ENCODE measurements around the gene PPARG.

The PPARG gene

DNA sequence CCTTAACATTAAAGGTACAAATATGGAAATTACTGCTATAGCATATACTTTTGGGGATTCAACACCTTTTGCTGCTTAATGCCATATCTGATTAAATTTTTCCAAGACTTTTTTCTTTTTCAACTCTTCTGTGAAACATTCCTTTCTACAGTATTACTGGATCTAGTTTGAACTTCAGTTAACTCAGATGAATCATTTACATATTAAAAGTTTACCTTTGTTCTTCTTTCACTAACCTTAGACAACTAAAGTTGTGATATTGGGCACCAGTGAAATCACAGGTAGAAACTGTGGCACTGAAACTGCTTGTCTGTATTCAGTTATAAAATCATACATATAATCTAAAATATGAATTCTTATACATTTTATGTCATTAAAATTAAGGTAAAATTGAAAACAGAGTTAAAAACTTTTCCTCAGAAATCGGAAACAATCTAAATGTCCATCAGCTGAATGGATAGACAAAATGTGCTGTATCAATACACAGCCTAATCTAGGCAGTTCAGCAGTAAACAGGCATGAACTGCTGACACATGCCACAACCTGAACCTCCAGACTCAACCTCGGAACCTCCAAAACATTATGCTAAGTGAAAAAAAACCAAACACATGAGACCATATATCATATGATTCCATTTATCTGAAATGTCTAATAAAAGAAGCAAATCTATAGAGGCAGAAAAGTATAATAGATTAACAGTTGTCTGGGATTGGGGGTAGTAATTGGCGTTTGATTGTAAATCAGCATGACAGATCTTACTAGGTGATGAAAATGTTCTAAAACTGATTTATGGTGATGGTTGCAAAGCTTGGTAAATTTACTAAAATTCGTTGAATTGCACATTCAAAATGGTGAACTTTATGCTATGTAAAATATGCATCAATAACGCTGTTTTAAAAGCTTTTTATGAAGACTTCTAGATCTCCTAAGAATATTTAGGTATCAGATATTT lies 50.0 kb downstream of the PPARG start:
- no peaks in the 10 kb centered on the region for H3K36me3 ChIP-seq (ENCODE audit: control insufficient read depth, insufficient read depth, low read length)
- no peaks in the 10 kb centered on the region for H3K4me1 ChIP-seq (ENCODE audit: control insufficient read depth, insufficient read depth, low read length)
- H3K4me3 ChIP-seq (ENCODE audit: low read depth, low read length), result no peak overlapping the region
- no peaks in the 10 kb centered on the region for H3K27me3 ChIP-seq (ENCODE audit: control insufficient read depth, insufficient read depth, low read length)
- no peaks in the 10 kb centered on the region for H3K9me3 ChIP-seq (ENCODE audit: control insufficient read depth, insufficient read depth, low read length)
- H3K9ac ChIP-seq (ENCODE audit: low read depth, low read length), result no peak overlapping the region

DNA sequence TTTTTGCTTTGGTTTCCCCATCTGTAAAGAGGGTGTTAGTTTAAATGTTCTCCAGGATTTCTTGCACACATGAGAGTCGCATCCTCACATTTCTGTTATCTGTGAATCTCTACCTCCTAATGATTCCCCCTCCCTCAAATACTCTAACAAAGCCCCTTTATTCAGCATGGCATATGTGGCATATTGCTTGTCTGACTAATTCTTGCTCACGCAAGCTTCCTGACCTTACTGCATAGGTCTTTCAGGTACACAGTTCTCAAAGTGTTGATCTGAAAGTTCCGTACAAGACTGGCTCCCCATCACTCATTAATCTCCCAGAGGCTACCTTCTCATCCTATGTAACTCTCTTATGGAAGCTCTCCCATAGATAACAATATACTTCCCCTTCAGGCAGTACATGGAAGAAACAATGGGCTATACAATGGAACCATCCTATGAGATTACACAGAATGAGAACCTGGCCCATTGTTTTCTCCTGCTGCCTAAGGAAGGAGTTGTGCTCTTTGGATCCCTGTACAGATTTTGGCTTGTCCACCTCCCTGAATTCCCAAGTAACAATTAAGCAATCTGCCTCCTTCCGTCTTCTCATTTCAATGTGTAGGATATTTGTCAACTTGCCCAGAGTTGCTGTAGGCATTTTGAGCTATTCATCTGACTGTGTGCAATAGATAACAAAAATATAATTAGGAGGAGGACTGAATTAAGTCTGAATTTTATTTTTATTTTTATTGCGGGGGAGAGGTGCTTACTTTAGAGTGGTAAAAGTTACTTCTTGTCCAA lies 51.0 kb downstream of the PPARG start:
- Histone ChIP-seq H3K4me3 (ENCODE audit: low read depth, low read length) (no peak overlapping the region), H3K36me3 (ENCODE audit: control insufficient read depth, insufficient read depth, low read length) (no peaks in the 10 kb centered on the region), H3K9me3 (ENCODE audit: control insufficient read depth, insufficient read depth, low read length) (no peaks in the 10 kb centered on the region), H3K9ac (ENCODE audit: low read depth, low read length) (no peak overlapping the region), H3K27me3 (ENCODE audit: control insufficient read depth, insufficient read depth, low read length) (no peaks in the 10 kb centered on the region), H3K4me1 (ENCODE audit: control insufficient read depth, insufficient read depth, low read length) (no peaks in the 10 kb centered on the region)

DNA sequence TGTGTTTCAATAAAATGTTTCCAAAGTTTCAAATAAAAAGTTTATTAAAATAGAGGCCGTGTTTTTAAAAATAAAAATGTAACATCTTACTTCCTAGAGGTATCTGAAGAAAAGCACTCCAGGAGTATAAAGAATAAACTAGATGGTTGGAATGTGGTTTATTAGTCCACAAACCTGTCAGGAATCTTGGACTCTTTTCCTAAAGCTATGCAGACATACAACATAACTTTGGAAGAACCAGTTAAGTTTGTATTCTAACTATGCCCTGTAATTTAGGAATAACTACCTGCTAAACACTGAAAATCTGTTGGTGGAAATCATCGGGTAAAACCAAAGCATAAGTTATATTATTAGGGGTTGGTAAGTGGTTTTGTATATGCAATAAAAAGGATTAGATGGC lies 51.6 kb downstream of the PPARG start:
- H3K9ac ChIP-seq (ENCODE audit: low read depth, low read length), result no peak overlapping the region
- no peaks in the 10 kb centered on the region for H3K36me3 ChIP-seq (ENCODE audit: control insufficient read depth, insufficient read depth, low read length)
- no peak overlapping the region for H3K4me3 ChIP-seq (ENCODE audit: low read depth, low read length)
- H3K9me3 ChIP-seq (ENCODE audit: control insufficient read depth, insufficient read depth, low read length), result no peaks in the 10 kb centered on the region
- H3K4me1 ChIP-seq (ENCODE audit: control insufficient read depth, insufficient read depth, low read length), result no peaks in the 10 kb centered on the region
- no peaks in the 10 kb centered on the region for H3K27me3 ChIP-seq (ENCODE audit: control insufficient read depth, insufficient read depth, low read length)

DNA sequence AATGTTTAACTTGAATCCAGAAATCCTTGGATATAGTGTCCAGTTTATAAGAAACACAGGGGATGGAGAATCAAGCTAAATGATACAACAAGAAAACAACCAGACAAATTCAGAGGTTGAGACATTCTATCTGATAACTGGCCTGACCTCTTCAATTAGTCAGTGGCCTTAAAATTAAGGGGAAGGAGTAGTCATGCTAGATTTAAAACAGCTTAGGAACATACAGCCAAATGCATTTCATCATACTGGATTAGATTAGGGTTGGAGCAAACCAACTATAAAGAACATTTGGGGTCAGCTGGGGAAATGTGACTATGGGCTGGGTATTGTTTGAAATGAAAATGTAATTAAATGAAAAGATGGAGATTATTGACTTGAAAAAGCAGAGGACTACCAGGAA lies 53.3 kb downstream of the PPARG start:
- H3K27me3 ChIP-seq (ENCODE audit: control insufficient read depth, insufficient read depth, low read length), result no peaks in the 10 kb centered on the region
- H3K9me3 ChIP-seq (ENCODE audit: control insufficient read depth, insufficient read depth, low read length), result no peaks in the 10 kb centered on the region
- no peak overlapping the region for H3K9ac ChIP-seq (ENCODE audit: low read depth, low read length)
- no peak overlapping the region for H3K4me3 ChIP-seq (ENCODE audit: low read depth, low read length)
- no peaks in the 10 kb centered on the region for H3K4me1 ChIP-seq (ENCODE audit: control insufficient read depth, insufficient read depth, low read length)
- H3K36me3 ChIP-seq (ENCODE audit: control insufficient read depth, insufficient read depth, low read length), result no peaks in the 10 kb centered on the region

DNA sequence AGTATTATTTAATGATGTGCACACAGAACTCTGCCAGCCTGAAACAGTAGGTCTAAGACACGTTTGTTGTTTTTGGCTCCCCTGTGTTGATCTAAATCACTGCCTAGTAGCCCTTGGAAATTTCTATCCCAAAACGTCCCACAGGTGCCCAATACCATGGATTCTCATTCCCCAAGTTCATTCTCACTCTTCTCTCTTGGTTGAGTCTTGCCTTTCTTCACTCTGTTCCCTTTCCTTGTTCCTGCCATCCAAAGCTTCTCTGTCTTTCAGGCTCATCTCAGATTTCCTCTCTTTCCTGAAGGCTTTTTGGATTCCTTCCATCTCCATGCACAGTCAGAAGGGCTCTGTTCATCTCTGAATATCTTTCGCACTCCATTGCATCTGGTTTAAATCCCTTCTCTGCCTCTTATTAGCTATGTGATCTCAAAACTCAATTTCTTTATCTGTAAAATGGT lies 54.2 kb downstream of the PPARG start:
- Histone ChIP-seq H3K4me3 (ENCODE audit: low read depth, low read length) (no peak overlapping the region), H3K4me1 (ENCODE audit: control insufficient read depth, insufficient read depth, low read length) (no peaks in the 10 kb centered on the region), H3K9ac (ENCODE audit: low read depth, low read length) (no peak overlapping the region), H3K27me3 (ENCODE audit: control insufficient read depth, insufficient read depth, low read length) (no peaks in the 10 kb centered on the region), H3K36me3 (ENCODE audit: control insufficient read depth, insufficient read depth, low read length) (no peaks in the 10 kb centered on the region), H3K9me3 (ENCODE audit: control insufficient read depth, insufficient read depth, low read length) (no peaks in the 10 kb centered on the region)

DNA sequence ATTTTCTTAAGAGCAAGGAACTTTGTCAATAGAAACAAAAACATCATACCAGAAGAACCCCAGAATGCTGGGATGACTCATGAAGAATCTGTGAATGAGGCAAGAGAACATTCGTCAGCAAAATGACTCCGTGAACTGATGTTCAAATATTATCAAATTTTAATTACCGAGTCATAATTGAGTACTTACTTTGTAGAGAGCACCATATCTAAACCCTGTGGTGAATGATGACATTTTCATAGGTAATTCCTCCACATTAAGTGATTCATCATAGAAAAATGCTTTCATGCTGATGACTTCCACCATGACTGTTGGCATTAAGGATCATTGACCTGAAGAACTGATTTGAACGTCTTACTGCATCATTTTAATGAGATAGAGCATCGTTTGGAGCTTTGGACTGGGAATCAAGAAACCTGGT lies 56.3 kb downstream of the PPARG start:
- Histone ChIP-seq H3K27me3 (ENCODE audit: control insufficient read depth, insufficient read depth, low read length) (no peaks in the 10 kb centered on the region), H3K4me1 (ENCODE audit: control insufficient read depth, insufficient read depth, low read length) (no peaks in the 10 kb centered on the region), H3K9me3 (ENCODE audit: control insufficient read depth, insufficient read depth, low read length) (no peaks in the 10 kb centered on the region), H3K36me3 (ENCODE audit: control insufficient read depth, insufficient read depth, low read length) (no peaks in the 10 kb centered on the region), H3K4me3 (ENCODE audit: low read depth, low read length) (no peak overlapping the region), H3K9ac (ENCODE audit: low read depth, low read length) (no peak overlapping the region)

DNA sequence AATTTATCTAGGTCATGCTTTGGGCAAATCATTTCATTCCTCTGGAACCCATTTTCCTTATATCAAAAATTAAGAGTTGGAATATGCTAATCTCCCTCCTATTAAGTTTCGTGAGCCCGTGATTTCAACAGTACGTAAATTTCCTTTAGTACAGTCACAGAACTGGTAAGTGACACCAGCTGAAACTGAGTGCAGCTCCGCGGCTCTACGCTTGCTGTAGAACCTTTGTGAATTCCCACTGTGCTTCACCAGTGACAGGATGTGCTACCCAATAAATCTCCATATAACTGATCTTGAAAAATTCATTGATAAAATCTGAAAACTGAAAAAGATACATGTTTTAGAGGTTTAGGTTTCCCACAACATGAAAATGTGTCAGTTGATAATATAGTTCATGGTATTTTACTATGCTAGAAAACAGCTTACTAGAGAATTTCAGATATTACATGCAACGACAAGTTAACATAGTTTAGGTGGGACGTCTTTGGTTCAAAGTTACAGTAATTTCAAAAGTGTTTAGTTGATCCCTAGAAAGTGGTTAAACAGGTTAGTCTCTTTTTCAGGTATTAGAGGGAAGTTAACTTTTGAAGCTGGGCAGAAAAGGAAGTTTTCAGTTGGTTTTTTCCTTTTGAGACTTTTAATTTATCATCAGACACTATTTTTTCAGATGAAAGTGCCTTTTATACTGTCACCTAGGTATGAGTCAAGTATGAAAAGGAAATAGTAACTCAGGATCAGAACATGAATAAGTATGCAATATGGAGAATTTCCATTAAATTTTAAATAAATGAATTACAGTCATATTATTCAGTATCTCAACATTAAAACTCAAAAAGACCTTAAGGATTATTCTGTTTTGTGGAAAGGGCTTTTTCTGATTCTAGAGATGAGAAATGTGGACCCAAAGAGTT lies 57.0 kb downstream of the PPARG start:
- no peaks in the 10 kb centered on the region for H3K27me3 ChIP-seq (ENCODE audit: control insufficient read depth, insufficient read depth, low read length)
- H3K36me3 ChIP-seq (ENCODE audit: control insufficient read depth, insufficient read depth, low read length), result no peaks in the 10 kb centered on the region
- no peak overlapping the region for H3K9ac ChIP-seq (ENCODE audit: low read depth, low read length)
- no peaks in the 10 kb centered on the region for H3K4me1 ChIP-seq (ENCODE audit: control insufficient read depth, insufficient read depth, low read length)
- no peaks in the 10 kb centered on the region for H3K9me3 ChIP-seq (ENCODE audit: control insufficient read depth, insufficient read depth, low read length)
- no peak overlapping the region for H3K4me3 ChIP-seq (ENCODE audit: low read depth, low read length)

DNA sequence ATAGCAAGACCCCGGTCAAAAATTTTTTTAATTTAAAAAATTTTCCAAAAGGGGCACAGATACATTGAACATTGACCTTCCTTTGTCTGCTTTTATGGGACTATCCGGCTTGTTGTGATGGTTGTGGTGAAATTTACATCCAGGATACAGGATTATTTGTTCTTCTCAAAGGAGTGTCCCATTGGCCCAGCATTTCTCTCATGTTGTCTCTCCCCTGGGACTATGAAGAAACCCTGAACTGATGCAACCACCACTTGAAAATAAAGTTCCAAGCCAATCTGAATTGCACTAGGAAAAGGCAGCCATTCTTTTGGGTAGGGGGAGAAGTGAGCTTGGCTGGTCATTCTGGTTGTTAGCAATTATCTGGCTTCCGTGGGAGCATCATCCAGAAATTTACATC lies 58.4 kb downstream of the PPARG start:
- no peak overlapping the region for H3K9ac ChIP-seq (ENCODE audit: low read depth, low read length)
- no peak overlapping the region for H3K4me3 ChIP-seq (ENCODE audit: low read depth, low read length)
- no peaks in the 10 kb centered on the region for H3K36me3 ChIP-seq (ENCODE audit: control insufficient read depth, insufficient read depth, low read length)
- no peaks in the 10 kb centered on the region for H3K9me3 ChIP-seq (ENCODE audit: control insufficient read depth, insufficient read depth, low read length)
- H3K4me1 ChIP-seq (ENCODE audit: control insufficient read depth, insufficient read depth, low read length), result no peaks in the 10 kb centered on the region
- no peaks in the 10 kb centered on the region for H3K27me3 ChIP-seq (ENCODE audit: control insufficient read depth, insufficient read depth, low read length)

DNA sequence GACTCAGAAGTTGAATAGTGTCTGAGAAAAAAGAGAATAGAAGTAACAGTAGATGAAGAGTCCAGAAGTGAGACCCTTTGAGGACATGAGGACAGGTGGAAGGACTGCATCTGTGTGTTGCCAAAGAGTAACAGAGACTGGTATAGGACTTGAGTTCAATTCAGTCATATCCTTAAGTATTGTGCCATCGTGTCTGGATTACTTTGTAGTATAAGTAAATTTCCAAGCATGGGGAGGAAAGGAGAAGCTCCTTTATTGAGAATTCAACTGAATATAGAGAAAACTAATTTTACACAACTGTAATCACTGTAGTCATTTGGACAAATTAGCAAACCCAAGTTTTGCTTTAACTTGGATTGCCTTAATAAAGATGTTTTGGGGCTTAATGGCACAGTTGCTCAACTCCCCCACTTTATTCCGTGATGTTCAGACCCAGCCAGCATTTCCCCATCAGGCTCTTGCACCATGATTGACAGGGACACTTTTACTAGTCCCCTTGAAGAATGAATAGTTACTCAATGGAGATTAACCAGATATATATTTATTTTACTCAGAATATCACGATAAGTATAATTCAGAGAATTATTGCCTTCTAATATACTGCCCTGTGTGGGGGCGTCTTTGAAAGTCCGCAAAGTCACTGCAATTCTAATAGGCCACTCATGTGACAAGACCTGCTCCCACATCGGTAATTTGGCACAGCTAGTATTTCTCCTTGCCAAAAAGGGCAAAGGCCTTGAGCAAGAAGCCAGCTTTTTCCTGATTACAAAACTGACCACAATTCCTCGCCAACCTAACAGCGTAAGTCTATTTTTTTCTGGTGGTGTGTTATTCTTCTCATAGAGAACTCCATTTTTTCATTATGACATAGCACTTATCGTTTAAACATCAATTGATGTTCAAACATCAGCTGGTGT lies 61.3 kb downstream of the PPARG start:
- no peaks in the 10 kb centered on the region for H3K36me3 ChIP-seq (ENCODE audit: control insufficient read depth, insufficient read depth, low read length)
- H3K9me3 ChIP-seq (ENCODE audit: control insufficient read depth, insufficient read depth, low read length), result no peaks in the 10 kb centered on the region
- H3K4me1 ChIP-seq (ENCODE audit: control insufficient read depth, insufficient read depth, low read length), result no peaks in the 10 kb centered on the region
- H3K27me3 ChIP-seq (ENCODE audit: control insufficient read depth, insufficient read depth, low read length), result no peaks in the 10 kb centered on the region
- no peak overlapping the region for H3K9ac ChIP-seq (ENCODE audit: low read depth, low read length)
- H3K4me3 ChIP-seq (ENCODE audit: low read depth, low read length), result no peak overlapping the region

DNA sequence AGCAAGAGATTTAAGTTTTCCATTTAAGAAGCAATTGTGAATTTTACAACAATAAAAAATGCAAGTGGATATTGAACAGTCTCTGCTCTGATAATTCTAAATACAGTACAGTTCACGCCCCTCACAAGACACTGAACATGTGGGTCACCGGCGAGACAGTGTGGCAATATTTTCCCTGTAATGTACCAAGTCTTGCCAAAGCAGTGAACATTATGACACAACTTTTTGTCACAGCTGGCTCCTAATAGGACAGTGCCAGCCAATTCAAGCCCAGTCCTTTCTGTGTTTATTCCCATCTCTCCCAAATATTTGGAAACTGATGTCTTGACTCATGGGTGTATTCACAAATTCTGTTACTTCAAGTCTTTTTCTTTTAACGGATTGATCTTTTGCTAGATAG lies 62.3 kb downstream of the PPARG start:
- Histone ChIP-seq H3K4me1 (ENCODE audit: control insufficient read depth, insufficient read depth, low read length) (no peaks in the 10 kb centered on the region), H3K9ac (ENCODE audit: low read depth, low read length) (no peak overlapping the region), H3K27me3 (ENCODE audit: control insufficient read depth, insufficient read depth, low read length) (no peaks in the 10 kb centered on the region), H3K36me3 (ENCODE audit: control insufficient read depth, insufficient read depth, low read length) (no peaks in the 10 kb centered on the region), H3K4me3 (ENCODE audit: low read depth, low read length) (no peak overlapping the region), H3K9me3 (ENCODE audit: control insufficient read depth, insufficient read depth, low read length) (no peaks in the 10 kb centered on the region)
